HepG2 (cell line): Measurements from ENCODE around the gene CDT1. TPM values are rescaled to one million over a fixed set of nuclear protein-coding genes. Genes with fewer than 3 reads are reported as not detected.

Experiments used
- ATAC-seq: fragments of 200-7000 bp; cut with Tn5 transposase; 3 replicates; pipeline ENCODE4 v1.9.1; 2020; ENCODE audit warnings: mild to moderate bottlenecking, moderate library complexity
- BruUV-seq: library from RNA; stranded (reverse); fragments of 400-500 nt; replicated peaks from 2 replicates; lab custom pipeline; 2021; lab: Mats Ljungman, UMichigan
- CTCF ChIA-PET: fragments of 300-600 bp; formaldehyde crosslinking; extraction: SDS; loops from one replicate; lab custom pipeline; 2021; ENCODE audit warnings: low total read pairs, inconsistent platforms, low intra/inter-chr PET ratio; lab: Yijun Ruan, JAX
- POLR2A ChIA-PET: fragments of 350-600 bp; sonication (Branson Sonifier 250); formaldehyde crosslinking; loops from one replicate; lab custom pipeline; 2020; ENCODE audit warnings: antibody characterized with exemption, inconsistent platforms; lab: Yijun Ruan, JAX
- DNase-seq: peaks from one replicate; pipeline ENCODE4 v3.0.0-alpha.2; 2015; ENCODE audit warnings: low spot score
- FAIRE-seq: peaks from 3 replicates; lab custom pipeline; 2011; peaks lifted over from hg19 to GRCh38; lab: Jason Lieb, UNC
- H2AFZ ChIP-seq: one replicate; pipeline ENCODE4 v1.6.1; 2011; ENCODE audit warnings: low read length, inconsistent platforms
- H3K27ac ChIP-seq: fragments of 300-600 bp; 3 replicates; pipeline ENCODE4 v1.8.0; 2011; ENCODE audit warnings: mixed run types, mild to moderate bottlenecking, mixed read lengths, low read length, inconsistent platforms; ENCODE audit not compliant: insufficient read depth; ENCODE audit errors: extremely low read length
- H3K27me3 ChIP-seq, 2 experiments: fragments of 200-600 bp in 1 of 2; 2 replicates in 1 of 2; 3 replicates in 1 of 2; pipeline versions ENCODE4 v1.6.0 to v1.8.0; 2011; ENCODE audit warnings: low read length in 2 of 2, mild to moderate bottlenecking in 2 of 2, moderate library complexity in 2 of 2, inconsistent platforms in 1 of 2; ENCODE audit not compliant: insufficient read depth in 2 of 2, control insufficient read depth in 1 of 2
- H3K36me3 ChIP-seq, 2 experiments: fragments of 200-600 bp in 1 of 2; replicated peaks in 1 of 2; 2 replicates in 1 of 2; 3 replicates in 1 of 2; pipeline versions ENCODE4 v1.5.1 to v1.8.0; 2011; ENCODE audit warnings: low read length in 2 of 2, inconsistent platforms in 1 of 2; ENCODE audit not compliant: insufficient read depth in 2 of 2, control insufficient read depth in 1 of 2
- H3K4me1 ChIP-seq: 2 replicates; pipeline ENCODE4 v1.5.1; 2012; ENCODE audit warnings: low read length, inconsistent platforms; ENCODE audit not compliant: insufficient read depth
- H3K4me2 ChIP-seq: 2 replicates; pipeline ENCODE4 v1.6.0; 2011; ENCODE audit warnings: low read depth, low read length, inconsistent platforms
- H3K4me3 ChIP-seq, 3 experiments: fragments of 200-600 bp in 1 of 3; sonication (generic), shearing (Covaris generic) in 1 of 3; replicated peaks in 1 of 3; 2 replicates each; pipeline ENCODE4 v1.5.1; 2011 to 2016; ENCODE audit warnings: low read length in 3 of 3, inconsistent platforms in 2 of 3, low read depth in 2 of 3, mild to moderate bottlenecking in 2 of 3, control low read depth in 1 of 3, mixed read lengths in 1 of 3; ENCODE audit not compliant: insufficient read depth in 1 of 3
- H3K79me2 ChIP-seq: one replicate; pipeline ENCODE4 v1.6.1; 2011; ENCODE audit warnings: low read length, inconsistent platforms; ENCODE audit not compliant: insufficient read depth
- H3K9ac ChIP-seq: 2 replicates; pipeline ENCODE4 v1.6.0; 2011; ENCODE audit warnings: mild to moderate bottlenecking, low read depth, low read length, inconsistent platforms; ENCODE audit not compliant: insufficient read depth
- H3K9me3 ChIP-seq: 2 replicates; pipeline ENCODE4 v1.5.1; 2012; ENCODE audit warnings: mild to moderate bottlenecking, low read length
- H4K20me1 ChIP-seq: 2 replicates; pipeline ENCODE4 v1.6.0; 2011; ENCODE audit warnings: inconsistent platforms, mild to moderate bottlenecking, low read length, moderate library complexity; ENCODE audit not compliant: insufficient read depth
- ATF5 ChIP-seq: sonication (generic); formaldehyde crosslinking; IDR thresholded peaks from 2 replicates; pipeline ENCODE4 v1.4.0; 2020; ENCODE audit warnings: mild to moderate bottlenecking, low read depth, missing genetic modification reagents
- DMTF1 ChIP-seq: sonication (generic); formaldehyde crosslinking; IDR thresholded peaks from 2 replicates; pipeline ENCODE4 v1.4.0; 2020; ENCODE audit warnings: mild to moderate bottlenecking, missing genetic modification reagents
- DZIP1 ChIP-seq: sonication (generic); formaldehyde crosslinking; IDR thresholded peaks from 2 replicates; pipeline ENCODE4 v1.5.0; 2020; ENCODE audit warnings: mild to moderate bottlenecking, missing genetic modification reagents
- E2F2 ChIP-seq: sonication (generic); formaldehyde crosslinking; IDR thresholded peaks from 2 replicates; pipeline ENCODE4 v1.4.0; 2020; ENCODE audit warnings: missing genetic modification reagents, borderline replicate concordance
- ESRRA ChIP-seq: sonication (generic); formaldehyde crosslinking; IDR thresholded peaks from 2 replicates; pipeline ENCODE4 v1.5.1; 2020; ENCODE audit warnings: mild to moderate bottlenecking, low read depth, missing genetic modification reagents
- FUBP1 ChIP-seq: sonication (generic); formaldehyde crosslinking; IDR thresholded peaks from 2 replicates; pipeline ENCODE4 v1.5.1; 2020; ENCODE audit warnings: missing genetic modification reagents, mild to moderate bottlenecking, borderline replicate concordance
- KAT8 ChIP-seq: IDR thresholded peaks from 2 replicates; pipeline ENCODE4 v1.6.1; 2016; ENCODE audit warnings: missing genetic modification reagents, missing compliant biosample characterization
- NR0B2 ChIP-seq: sonication (generic); formaldehyde crosslinking; IDR thresholded peaks from 2 replicates; pipeline ENCODE4 v1.4.0; 2020; ENCODE audit warnings: mild to moderate bottlenecking, missing genetic modification reagents
- SATB2 ChIP-seq: sonication (generic); formaldehyde crosslinking; IDR thresholded peaks from 2 replicates; pipeline ENCODE4 v1.5.0; 2020; ENCODE audit warnings: missing genetic modification reagents
- ZNF264 ChIP-seq: sonication (generic); formaldehyde crosslinking; IDR thresholded peaks from 2 replicates; pipeline ENCODE4 v1.4.0; 2020; ENCODE audit warnings: missing genetic modification reagents
- ZNF333 ChIP-seq: sonication (generic); formaldehyde crosslinking; IDR thresholded peaks from 2 replicates; pipeline ENCODE4 v1.4.0; 2020; ENCODE audit warnings: mild to moderate bottlenecking, missing genetic modification reagents, borderline replicate concordance
- ZNF576 ChIP-seq: sonication (generic); formaldehyde crosslinking; IDR thresholded peaks from 2 replicates; pipeline ENCODE4 v1.4.0; 2020; ENCODE audit warnings: mild to moderate bottlenecking, missing genetic modification reagents
- WGBS: methylation state at CpG from one replicate; pipeline ENCODE4 v1.1.6; 2017; ENCODE audit warnings: low lambda C conversion rate; 5-methylcytosine and 5-hydroxymethylcytosine counted together
- in situ Hi-C: cut with HindIII; loops from 2 replicates; pipeline ENCODE4 v1.10.0; 2017; ENCODE audit warnings: low pct_unique_long_range_greater_than_20kb; ENCODE audit not compliant: extremely low pct_ligation_motif_present
- intact Hi-C: fragments of 100-400 bp; cut with micrococcal nuclease; formaldehyde crosslinking; loops from one replicate; pipeline ENCODE4 v1.10.0; 2022; ENCODE audit not compliant: unreplicated experiment
- polyA plus RNA-seq, 8 experiments: library from polyadenylated mRNA; depleted of rRNA in 3 of 8; stranded (reverse) in 7 of 8; unstranded in 1 of 8; fragments of >200 nt; fragmentation: Illumina TruSeq in 4 of 8; extraction: Trizol in 4 of 8; gene quantifications; 2 replicates each; pipeline versions ENCODE4 v1.2.1 to v1.2.3, GENCODE V29; 2011 to 2016; ENCODE audit warnings: low read depth in 4 of 8, missing spikeins in 1 of 8, mixed read lengths in 1 of 8; ENCODE audit not compliant: insufficient read depth in 1 of 8
- total RNA-seq, 5 experiments: library from RNA; depleted of rRNA; stranded (reverse); fragments of >200 nt; fragmentation: Illumina TruSeq; extraction: Trizol; gene quantifications; 2 replicates each; pipeline ENCODE4 v1.2.3, GENCODE V29; 2016; ENCODE audit warnings: low read depth in 1 of 5

The CDT1 gene
- total and polyA plus RNA-seq, 2 of the 13 experiments (the other 11 are each of a cell fraction or from before 2014, with no cell fraction given), result 23.1 to 23.8 TPM

- H3K9me3 ChIP-seq, result no peaks in the 10 kb centered on the region
- no TSS peak for BruUV-seq
- H2AFZ ChIP-seq, result no peak overlapping the region
- in situ Hi-C loops (loop anchor here (5.0 kb wide), 3 partner anchors 42 to 407 kb away; partner anchors contain the start of genes CDT1, GALNS and TRAPPC2L), intact Hi-C loops (loop anchor here (1.0 to 5.0 kb wide), 3 partner anchors 27 to 97 kb away; partner anchors contain the start of genes APRT, GALNS and TRAPPC2L)
- peak overlapping the region; percentile 61 for H3K27ac ChIP-seq
- H3K9ac ChIP-seq, result peak overlapping the region; percentile 53
- no peak for FAIRE-seq
- H3K36me3 ChIP-seq, result peaks cover 0 to 2% of the 10 kb centered on the region in 2 experiments; a peak in 1 of 5 replicates
- H3K4me2 ChIP-seq, result peak overlapping the region; percentile 73
- ATAC-seq, result peak; percentile 5
- WGBS, result 18% methylated on average over 12 of the region's 22 CpGs
- peaks cover 65% of the 10 kb centered on the region for H3K4me1 ChIP-seq
- ChIA-PET POLR2A (interaction anchor here (0.8 to 2.9 kb wide), 11 partner anchors 11 to 433 kb away, joined by 3 to 36 read pairs (median 4); partner anchors contain the start of genes APRT and PIEZO1), CTCF (interaction anchor here (0.7 to 1.7 kb wide), 3 partner anchors 24 to 98 kb away, joined by 4 to 12 read pairs (median 4); partner anchors contain the start of genes GALNS and TRAPPC2L)
- peaks cover 24% of the 10 kb centered on the region for H4K20me1 ChIP-seq
- no peaks in the 10 kb centered on the region for H3K27me3 ChIP-seq
- peak overlapping the region; percentile 39 to 68 (median 43) for H3K4me3 ChIP-seq
- peaks cover 20% of the 10 kb centered on the region for H3K79me2 ChIP-seq
- no peak for DNase-seq
- TF ChIP-seq ZNF576 (CRISPR knock-in tag), result 0 out of 2 replicates have a peak, but pooled peaks have one; percentile 44
- TF ChIP-seq FUBP1, result no peak
- TF ChIP-seq E2F2, result 0 out of 2 replicates have a peak, but pooled peaks have one; percentile 48
- 0 out of 2 replicates have a peak, but pooled peaks have one; percentile 13 for TF ChIP-seq ZNF264 (CRISPR knock-in tag)
- TF ChIP-seq ESRRA (CRISPR knock-in tag), result 0 out of 2 replicates have a peak, but pooled peaks have one; percentile 20
- TF ChIP-seq ZNF333 (CRISPR knock-in tag), result peak; percentile 63; the same call in 1 of the 2 replicates
- 0 out of 2 replicates have a peak, but pooled peaks have one; percentile 27 for TF ChIP-seq DMTF1 (CRISPR knock-in tag)
- TF ChIP-seq ATF5, result 0 out of 2 replicates have a peak, but pooled peaks have one; percentile 24
- 0 out of 2 replicates have a peak, but pooled peaks have one; percentile 6 for TF ChIP-seq NR0B2 (CRISPR knock-in tag)
- no peak for TF ChIP-seq KAT8 (CRISPR knock-in tag)
- no peak for TF ChIP-seq DZIP1 (CRISPR knock-in tag)
- 0 out of 2 replicates have a peak, but pooled peaks have one; percentile 34 for TF ChIP-seq SATB2 (CRISPR knock-in tag)
Observed at GRCh38 chr16:88759976-88760350, 43.6 kb upstream of the CDT1 start.
